ENCODE data around the gene CHRND. TPM values are rescaled to one million over a fixed set of nuclear protein-coding genes. Genes with fewer than 3 reads are reported as not detected.
A peak's percentile ranks its signal among the peaks of the same experiment; 100 is the strongest.

The CHRND gene
- polyA plus RNA-seq, 3 donors = not detected

- Mint-ChIP-seq H3K27ac (no peak overlapping the region), H3K9me3 (peaks cover 0 to 10% (median 0%) of the 10 kb centered on the region in 7 donors), H3K27me3 (ENCODE audit: low read depth in 3 of 3) (peaks cover 38 to 69% (median 52%) of the 10 kb centered on the region in 3 donors), H3K4me3 (peak overlapping the region in 1 of 2 donors; percentile 35), H3K4me1 (peaks cover 12% of the 10 kb centered on the region), H3K36me3 (peaks cover 0 to 2% of the 10 kb centered on the region in 2 donors)
- Histone ChIP-seq H3K9me3 (replicated peaks in 1 of 2; ENCODE audit: control insufficient read depth in 1 of 2, insufficient read depth in 1 of 2, low read length in 2 of 2) (peaks cover 0 to 5% of the 10 kb centered on the region in 2 donors), H3K4me2 (replicated peaks; ENCODE audit: extremely low read depth, low read length, poor library complexity, severe bottlenecking) (no peak overlapping the region), H3K4me3 (replicated peaks in 1 of 3; ENCODE audit: low read depth in 2 of 3, low read length in 3 of 3) (no peak overlapping the region), H3K79me2 (ENCODE audit: insufficient read depth, low read length) (no peaks in the 10 kb centered on the region), H3K27ac (ENCODE audit: low read depth in 1 of 2, low read length in 2 of 2) (no peak overlapping the region), H2AFZ (ENCODE audit: insufficient read depth, low read depth, low read length, poor library complexity, severe bottlenecking) (no peak overlapping the region), H4K20me1 (ENCODE audit: insufficient read depth, low read length) (no peaks in the 10 kb centered on the region), H3K36me3 (replicated peaks in 1 of 2; ENCODE audit: control insufficient read depth in 1 of 2, insufficient read depth in 2 of 2, low read length in 2 of 2) (no peaks in the 10 kb centered on the region), H3K4me1 (ENCODE audit: control insufficient read depth in 1 of 2, insufficient read depth in 2 of 2, low read length in 2 of 2) (peaks cover 4 to 21% of the 10 kb centered on the region in 2 donors), H3K27me3 (ENCODE audit: control insufficient read depth in 2 of 2, insufficient read depth in 2 of 2, low read length in 2 of 2) (peaks cover 24 to 56% of the 10 kb centered on the region in 2 donors), H3K9ac (ENCODE audit: insufficient read depth, low read length, poor library complexity, severe bottlenecking) (no peak overlapping the region)
- TF ChIP-seq CTCF (IDR thresholded peaks at IDR 0.05) = no peak
- DNase-seq = no peak
- intact Hi-C loops (cut with micrococcal nuclease) = no loop called here
- WGBS (ENCODE audit: insufficient coverage) = 93% methylated on average over 10 of the region's 14 CpGs
Observed at GRCh38 chr2:232525199-232525598, 761 bp upstream of the CHRND start.

GRCh38 chr2:232526372-232526941 lies 497 bp downstream of the CHRND start:
- H3K27me3 ChIP-seq (ENCODE audit: control insufficient read depth in 2 of 2, insufficient read depth in 2 of 2, low read length in 2 of 2) = peaks cover 24 to 46% of the 10 kb centered on the region in 2 donors
- no peak for DNase-seq
- no peak overlapping the region for H2AFZ ChIP-seq (ENCODE audit: insufficient read depth, low read depth, low read length, poor library complexity, severe bottlenecking)
- no peak overlapping the region for H3K27ac ChIP-seq (ENCODE audit: low read depth in 1 of 2, low read length in 2 of 2)
- no peaks in the 10 kb centered on the region for H4K20me1 ChIP-seq (ENCODE audit: insufficient read depth, low read length)
- H3K4me1 ChIP-seq (ENCODE audit: control insufficient read depth in 1 of 2, insufficient read depth in 2 of 2, low read length in 2 of 2) = peaks cover 4 to 21% of the 10 kb centered on the region in 2 donors
- Mint-ChIP-seq H3K27me3 (ENCODE audit: low read depth in 3 of 3) (peaks cover 35 to 60% (median 43%) of the 10 kb centered on the region in 3 donors), H3K4me1 (peaks cover 11% of the 10 kb centered on the region), H3K36me3 (peaks cover 0 to under 1% of the 10 kb centered on the region in 2 donors), H3K9me3 (peaks cover 0 to 10% (median 0%) of the 10 kb centered on the region in 7 donors), H3K4me3 (peak overlapping the region in 1 of 2 donors; percentile 35), H3K27ac (no peak overlapping the region)
- no peak overlapping the region for H3K4me3 ChIP-seq (replicated peaks in 1 of 3; ENCODE audit: low read depth in 2 of 3, low read length in 3 of 3)
- no peaks in the 10 kb centered on the region for H3K36me3 ChIP-seq (replicated peaks in 1 of 2; ENCODE audit: control insufficient read depth in 1 of 2, insufficient read depth in 2 of 2, low read length in 2 of 2)
- no peak overlapping the region for H3K9ac ChIP-seq (ENCODE audit: insufficient read depth, low read length, poor library complexity, severe bottlenecking)
- intact Hi-C loops (cut with micrococcal nuclease) = no loop called here
- peaks cover 0 to 5% of the 10 kb centered on the region in 2 donors for H3K9me3 ChIP-seq (replicated peaks in 1 of 2; ENCODE audit: control insufficient read depth in 1 of 2, insufficient read depth in 1 of 2, low read length in 2 of 2)
- no peaks in the 10 kb centered on the region for H3K79me2 ChIP-seq (ENCODE audit: insufficient read depth, low read length)
- no peak overlapping the region for H3K4me2 ChIP-seq (replicated peaks; ENCODE audit: extremely low read depth, low read length, poor library complexity, severe bottlenecking)
- no peak for TF ChIP-seq CTCF (IDR thresholded peaks at IDR 0.05)
- 79% methylated on average over 5 of the region's 13 CpGs for WGBS (ENCODE audit: insufficient coverage)
